Activated naive CD8-positive, alpha-beta T cell treated with anti-CD3 and anti-CD28 coated beads, Interleukin-2, amount 10 ng/mL, durations not matched to agents 7 days and 5 days (primary cell): Measurements from ENCODE around the gene SET. TPM values are rescaled to one million over a fixed set of nuclear protein-coding genes. Genes with fewer than 3 reads are reported as not detected.
"Not testable (repeated sequence)": the region's sequence is repeated elsewhere in the genome, so short reads cannot be mapped to it uniquely, and the experiment has no call there.

ENCODE experiments used
- ATAC-seq: fragments of 150-1000 bp; cut with Tn5 transposase; one replicate; pipeline ENCODE4 v1.10.0; 2021; ENCODE audit warnings: low read depth, moderate library complexity
- POLR2A ChIA-PET: fragments of 350-600 bp; sonication (Branson Sonifier 250); formaldehyde crosslinking; loops from one replicate; lab custom pipeline; 2021; ENCODE audit warnings: antibody characterized with exemption; lab: Charles Lee
- DNase-seq: peaks from one replicate; pipeline ENCODE4 v3.0.0; 2021
- H3K27ac Mint-ChIP-seq: one replicate; pipeline ENCODE4 v1.8.0; 2022; ENCODE audit warnings: mild to moderate bottlenecking, mixed read lengths
- H3K27me3 Mint-ChIP-seq: one replicate; pipeline ENCODE4 v1.8.0; 2022; ENCODE audit warnings: mild to moderate bottlenecking, moderate library complexity, mixed read lengths
- H3K36me3 Mint-ChIP-seq: one replicate; pipeline ENCODE4 v1.8.0; 2021; ENCODE audit warnings: mild to moderate bottlenecking, mixed read lengths
- H3K4me1 Mint-ChIP-seq: one replicate; pipeline ENCODE4 v1.8.0; 2021; ENCODE audit warnings: mixed read lengths
- H3K4me3 Mint-ChIP-seq: one replicate; pipeline ENCODE4 v1.8.0; 2022; ENCODE audit warnings: mild to moderate bottlenecking, moderate library complexity, mixed read lengths
- H3K9me3 Mint-ChIP-seq: one replicate; pipeline ENCODE4 v1.8.0; 2021; ENCODE audit warnings: mixed read lengths
- total RNA-seq, 2 experiments: library from RNA; stranded (reverse); gene quantifications; one replicate each; pipeline ENCODE4 v1.2.3, GENCODE V29; 2021

Gene SET
- total RNA-seq, 2 experiments from 2014 or later = 411 to 415 TPM

DNA sequence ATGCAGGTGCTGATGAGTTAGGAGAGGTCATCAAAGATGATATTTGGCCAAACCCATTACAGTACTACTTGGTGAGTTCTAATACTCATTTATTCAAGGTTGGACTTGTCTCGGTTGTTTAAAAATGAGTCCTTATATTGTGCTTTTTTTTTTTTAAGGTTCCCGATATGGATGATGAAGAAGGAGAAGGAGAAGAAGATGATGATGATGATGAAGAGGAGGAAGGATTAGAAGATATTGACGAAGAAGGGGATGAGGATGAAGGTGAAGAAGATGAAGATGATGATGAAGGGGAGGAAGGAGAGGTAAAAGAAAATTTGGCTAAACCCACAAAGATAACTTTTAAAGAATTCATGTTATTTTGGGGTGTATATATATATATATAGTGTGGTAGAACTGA, 4.7 kb downstream of the SET start:
- POLR2A ChIA-PET = interaction anchor here (1.4 to 1.5 kb wide), 2 partner anchors 9 kb away, joined by 4 to 5 read pairs; partner anchors contain the start of gene PKN3
- not testable (repeated sequence) for H3K27me3 Mint-ChIP-seq, DNase-seq, H3K4me3 Mint-ChIP-seq, ATAC-seq, H3K9me3 Mint-ChIP-seq
- Mint-ChIP-seq H3K4me1 (peaks cover 22% of the 10 kb centered on the region), H3K36me3 (peaks cover 31% of the 10 kb centered on the region), H3K27ac (peak overlapping the region; percentile 30)

DNA sequence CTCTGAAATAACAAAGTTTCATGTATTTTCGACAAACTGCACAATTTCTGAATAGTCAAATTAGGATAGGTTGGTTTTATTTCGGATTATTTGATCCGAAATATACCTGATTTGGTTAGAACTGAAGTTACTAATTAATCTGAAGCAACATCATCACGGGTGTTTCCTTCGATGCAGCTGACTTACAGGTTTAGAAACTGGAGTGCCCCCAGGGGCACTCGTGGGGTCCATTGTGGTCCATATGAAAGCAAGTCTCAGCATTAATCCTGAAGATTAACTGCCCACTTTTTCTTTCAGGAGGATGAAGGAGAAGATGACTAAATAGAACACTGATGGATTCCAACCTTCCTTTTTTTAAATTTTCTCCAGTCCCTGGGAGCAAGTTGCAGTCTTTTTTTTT, 5.3 kb downstream of the SET start:
- H3K4me1 Mint-ChIP-seq = peaks cover 22% of the 10 kb centered on the region
- no peaks in the 10 kb centered on the region for H3K27me3 Mint-ChIP-seq
- peaks cover 31% of the 10 kb centered on the region for H3K36me3 Mint-ChIP-seq
- ATAC-seq (no peak), DNase-seq (no peak)
- H3K27ac Mint-ChIP-seq = no peak overlapping the region
- POLR2A ChIA-PET = interaction anchor here (0.7 to 1.4 kb wide), 3 partner anchors 8 to 228 kb away, joined by 3 to 7 read pairs (median 5); partner anchors contain the start of gene PKN3
- no peaks in the 10 kb centered on the region for H3K9me3 Mint-ChIP-seq
- H3K4me3 Mint-ChIP-seq = no peak overlapping the region

DNA sequence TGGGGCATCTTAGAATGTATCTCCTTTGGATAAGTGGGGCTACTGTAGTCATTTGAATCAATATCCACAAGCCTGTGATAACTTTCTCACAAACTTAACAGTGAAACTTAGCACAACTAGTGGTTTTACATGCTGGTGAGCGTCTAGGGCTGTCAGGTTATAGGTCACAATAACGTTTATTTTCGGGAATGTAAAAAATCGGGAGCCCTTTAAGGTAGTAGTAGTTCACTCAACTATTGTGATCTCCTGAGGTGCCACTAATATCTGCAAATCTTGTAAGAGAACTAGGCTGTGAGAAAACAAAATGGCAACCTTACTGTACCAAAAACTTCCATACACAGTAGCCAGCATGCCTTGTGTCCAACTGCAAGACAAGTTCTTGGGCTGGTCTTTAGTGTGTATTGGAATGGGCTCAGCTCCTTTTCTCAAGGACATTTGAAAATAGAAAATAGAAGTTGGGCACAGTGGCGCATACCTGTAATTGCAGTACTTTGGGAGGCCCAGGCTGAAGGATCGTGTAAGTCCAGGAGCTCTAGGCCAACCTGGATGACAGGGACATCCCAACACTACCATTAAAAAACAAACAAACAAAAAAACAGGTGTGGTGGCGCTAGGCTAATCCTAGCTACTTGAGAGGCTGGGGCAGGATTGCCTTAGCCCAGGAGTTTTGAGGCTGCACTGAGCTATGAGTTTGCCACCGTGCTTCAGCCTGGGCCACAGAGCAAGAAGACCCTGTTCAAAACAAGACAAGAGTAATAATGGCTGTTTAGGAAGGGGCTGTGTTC, 8.1 kb downstream of the SET start:
- DNase-seq (no peak), ATAC-seq (no peak)
- POLR2A ChIA-PET = interaction anchor here (0.7 to 2.5 kb wide), 5 partner anchors 8 to 30 kb away, joined by 4 to 10 read pairs (median 9); partner anchors contain the start of genes SET and ZDHHC12
- Mint-ChIP-seq H3K9me3 (no peaks in the 10 kb centered on the region), H3K36me3 (peaks cover 18% of the 10 kb centered on the region), H3K27me3 (no peaks in the 10 kb centered on the region), H3K4me1 (peaks cover 16% of the 10 kb centered on the region), H3K27ac (no peak overlapping the region), H3K4me3 (no peak overlapping the region)

DNA sequence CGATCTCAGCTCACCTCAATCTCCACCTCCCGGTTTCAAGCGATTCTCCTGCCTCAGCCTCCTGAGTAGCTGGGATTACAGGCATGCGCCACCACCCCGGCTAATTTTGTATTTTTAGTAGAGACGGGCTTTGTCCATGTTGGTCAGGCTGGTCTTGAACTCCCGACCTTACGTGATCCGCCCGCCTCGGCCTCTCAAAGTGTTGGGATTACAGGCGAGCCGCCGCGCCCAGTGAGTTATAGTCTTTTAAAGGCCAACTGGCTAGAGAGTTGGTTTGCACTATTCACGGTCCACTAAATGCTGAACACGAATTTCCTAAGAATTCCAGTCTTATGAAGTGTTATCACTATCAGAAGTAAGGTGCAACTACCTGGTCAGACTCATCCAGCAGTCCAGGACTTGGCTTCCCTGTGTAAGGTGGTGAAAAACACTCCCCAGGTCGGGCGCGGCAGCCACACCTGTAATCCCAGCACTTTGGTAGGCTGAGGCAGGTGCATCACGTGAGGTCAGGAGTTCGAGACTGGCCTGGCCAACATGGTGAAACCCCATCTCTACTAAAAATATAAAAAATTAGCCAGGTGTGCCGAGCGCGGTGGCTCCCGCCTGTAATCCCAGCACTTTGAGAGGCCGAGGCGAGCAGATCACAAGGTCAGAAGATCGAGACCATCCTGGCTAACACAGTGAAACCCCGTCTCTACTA, 10.2 kb downstream of the SET start:
- not testable (repeated sequence) for H3K36me3 Mint-ChIP-seq, H3K27ac Mint-ChIP-seq, H3K27me3 Mint-ChIP-seq, H3K9me3 Mint-ChIP-seq, ATAC-seq, H3K4me1 Mint-ChIP-seq, H3K4me3 Mint-ChIP-seq
- peak; percentile 22 for DNase-seq
- POLR2A ChIA-PET = interaction anchor here (0.7 to 2.0 kb wide), 4 partner anchors 9 to 122 kb away, joined by 3 to 8 read pairs (median 4); partner anchors contain the start of gene ZDHHC12

DNA sequence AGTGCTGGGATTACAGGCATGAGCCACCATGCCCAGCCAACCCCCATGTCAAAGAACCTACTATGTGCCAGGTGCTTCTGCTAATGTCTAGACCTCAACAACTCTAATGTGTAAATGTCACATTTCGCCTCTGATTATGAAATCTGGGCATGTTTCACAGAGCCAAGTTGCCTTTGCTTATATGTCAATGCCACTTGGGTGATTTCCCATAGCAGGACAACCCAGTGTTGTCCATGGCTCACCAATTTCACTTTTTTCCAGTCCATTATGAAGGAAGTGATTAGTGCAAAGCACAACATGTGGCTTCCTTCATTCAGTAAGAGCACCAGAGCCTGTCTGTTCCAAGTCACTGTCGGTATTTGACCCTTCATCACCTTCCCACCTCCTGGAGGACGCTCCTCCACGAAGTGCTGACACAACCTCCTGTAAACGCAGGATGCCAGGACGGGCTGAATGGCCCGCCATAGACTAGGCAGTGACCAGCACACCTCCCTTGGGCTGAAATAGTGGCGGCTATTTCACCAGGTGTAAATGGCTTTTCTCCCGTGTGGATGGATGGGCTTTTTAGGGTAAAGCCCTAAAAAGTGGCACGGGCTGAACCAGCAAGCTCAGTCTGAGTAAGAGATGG, 12.3 kb downstream of the SET start:
- POLR2A ChIA-PET = interaction anchor here (0.9 to 2.0 kb wide), 4 partner anchors 11 to 22 kb away, joined by 3 to 13 read pairs (median 6); partner anchors contain the start of gene SET
- no peak overlapping the region for H3K27ac Mint-ChIP-seq
- no peaks in the 10 kb centered on the region for H3K36me3 Mint-ChIP-seq
- ATAC-seq = no peak
- H3K27me3 Mint-ChIP-seq = no peaks in the 10 kb centered on the region
- peak; percentile 28 for DNase-seq
- H3K4me1 Mint-ChIP-seq = peaks cover 10% of the 10 kb centered on the region
- no peaks in the 10 kb centered on the region for H3K9me3 Mint-ChIP-seq
- peak overlapping the region; percentile 69 for H3K4me3 Mint-ChIP-seq

DNA sequence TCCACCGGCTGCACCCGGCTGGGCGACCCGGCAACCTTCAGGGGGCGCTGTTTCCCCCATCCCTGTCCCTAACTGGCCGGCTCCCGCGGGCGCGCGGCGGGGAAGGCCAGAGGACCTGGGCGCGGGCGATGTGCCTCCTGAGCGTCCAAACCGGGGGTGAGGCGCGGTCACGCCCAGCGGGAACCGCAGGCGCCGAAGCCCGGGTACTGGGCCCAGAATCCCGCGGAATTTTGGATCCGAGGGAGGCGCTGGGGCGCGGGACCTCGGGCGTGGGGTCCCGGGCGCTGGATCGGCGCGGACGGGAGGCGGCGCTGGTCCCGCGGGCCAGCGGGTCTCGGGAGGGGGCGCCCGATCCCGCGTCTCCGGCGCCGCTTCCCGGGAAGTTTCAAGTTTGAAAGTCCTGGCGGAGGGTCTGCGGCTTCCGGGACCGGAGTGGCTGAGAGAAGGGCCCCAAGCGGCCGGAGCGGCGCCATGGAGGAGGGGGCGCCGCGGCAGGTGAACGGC, 13.5 kb downstream of the SET start, which contains the start of gene PKN3:
Gene PKN3, plus strand, starts transcription at position 59 of the 504 bp plus-strand sequence. Its CDS starts 413 bp downstream, at position 472.
- Mint-ChIP-seq H3K4me1 (peaks cover 10% of the 10 kb centered on the region), H3K27ac (peak within 1 kb of the TSS; percentile 81), H3K36me3 (no peaks in the 10 kb centered on the region), H3K9me3 (no peaks in the 10 kb centered on the region), H3K27me3 (no peaks in the 10 kb centered on the region), H3K4me3 (peak within 1 kb of the TSS; percentile 92)
- POLR2A ChIA-PET = interaction anchor here (0.6 to 1.2 kb wide), 5 partner anchors 9 to 68 kb away, joined by 3 to 13 read pairs (median 4); partner anchors contain the start of gene SET
- ATAC-seq (peak; percentile 91), DNase-seq (peak; percentile 97)

DNA sequence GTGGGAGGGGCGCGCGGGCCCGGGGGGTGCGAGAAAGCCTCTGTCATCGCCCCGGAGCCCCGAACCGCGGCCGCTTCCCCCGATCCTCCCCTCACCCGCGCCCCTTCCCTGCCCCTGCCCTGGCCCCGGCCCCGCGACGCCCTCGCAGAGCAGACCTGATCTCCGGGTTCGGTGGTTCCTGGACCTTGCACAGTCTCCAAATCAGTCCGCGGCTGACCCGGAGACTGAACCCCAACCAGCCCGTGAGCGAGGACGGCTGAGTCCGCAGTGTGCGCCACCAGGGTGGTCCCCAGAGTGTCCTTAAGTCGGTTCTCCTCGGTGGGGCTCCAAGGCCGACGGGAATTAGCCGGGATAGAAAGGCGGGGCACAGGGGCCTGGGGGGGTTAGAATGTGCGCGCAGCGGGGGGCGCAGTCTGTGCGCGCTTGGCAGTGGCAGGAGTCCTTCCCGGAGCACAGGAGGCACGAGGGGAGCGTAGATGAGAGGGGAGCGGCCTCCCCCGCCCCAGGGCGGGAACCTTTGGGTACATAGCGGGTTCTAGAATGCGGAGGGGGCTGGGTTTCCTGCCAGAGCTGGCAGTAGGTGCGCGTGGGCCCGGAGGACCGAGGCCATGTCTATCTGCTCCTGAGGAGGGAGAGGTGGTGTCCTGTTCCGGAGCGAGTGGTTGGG, 14.1 kb downstream of the SET start:
- Mint-ChIP-seq H3K4me3 (peak overlapping the region; percentile 92), H3K4me1 (peaks cover 10% of the 10 kb centered on the region), H3K27ac (peak overlapping the region; percentile 48), H3K27me3 (no peaks in the 10 kb centered on the region), H3K36me3 (no peaks in the 10 kb centered on the region), H3K9me3 (no peaks in the 10 kb centered on the region)
- POLR2A ChIA-PET = interaction anchor here (1.0 to 1.5 kb wide), 3 partner anchors 13 to 116 kb away, joined by 4 read pairs; partner anchors contain the start of genes ENDOG and ZDHHC12
- DNase-seq = peak; percentile 60
- peak; percentile 29 for ATAC-seq

DNA sequence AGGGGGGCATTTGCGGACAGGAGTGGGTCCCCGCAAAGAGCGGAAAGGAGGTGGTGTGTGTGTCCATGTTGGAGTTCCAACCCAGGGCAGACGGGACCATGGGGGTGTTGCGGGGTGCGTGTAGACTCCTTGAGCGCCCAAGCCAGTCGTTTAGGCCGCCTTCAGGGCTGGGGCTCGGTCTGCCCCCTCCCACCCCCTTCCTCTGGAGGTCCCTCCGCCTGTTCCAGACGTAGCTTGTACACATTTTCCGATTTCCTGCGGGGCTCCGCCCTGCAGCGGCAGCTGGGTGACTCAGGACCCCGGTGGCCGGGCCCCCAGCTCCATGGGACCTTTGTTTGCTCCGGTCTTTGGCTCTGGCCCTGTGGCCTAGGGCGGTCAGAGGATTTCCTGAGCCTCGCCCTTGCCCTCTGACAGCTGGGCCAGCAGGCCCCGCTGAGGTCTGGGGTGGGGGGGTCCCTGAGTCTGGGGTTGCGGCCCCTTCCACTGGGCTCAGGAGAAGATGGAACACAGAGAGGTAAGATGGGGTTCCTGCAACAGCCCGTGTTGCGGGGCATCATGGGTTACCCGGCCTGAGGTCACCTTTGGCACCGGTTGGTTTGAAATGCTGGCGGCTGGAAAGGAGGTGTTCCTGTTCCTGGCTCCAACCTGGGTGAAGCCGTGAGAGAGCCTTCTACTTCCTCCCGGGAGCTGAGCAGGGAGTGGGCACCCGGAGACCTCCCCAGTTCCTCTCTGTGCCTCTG, 14.8 kb downstream of the SET start:
- H3K27me3 Mint-ChIP-seq = no peaks in the 10 kb centered on the region
- no peak for ATAC-seq
- POLR2A ChIA-PET = interaction anchor here (0.7 to 1.5 kb wide), 5 partner anchors 14 to 115 kb away, joined by 3 to 4 read pairs (median 4); partner anchors contain the start of genes ENDOG, SET and ZDHHC12

DNA sequence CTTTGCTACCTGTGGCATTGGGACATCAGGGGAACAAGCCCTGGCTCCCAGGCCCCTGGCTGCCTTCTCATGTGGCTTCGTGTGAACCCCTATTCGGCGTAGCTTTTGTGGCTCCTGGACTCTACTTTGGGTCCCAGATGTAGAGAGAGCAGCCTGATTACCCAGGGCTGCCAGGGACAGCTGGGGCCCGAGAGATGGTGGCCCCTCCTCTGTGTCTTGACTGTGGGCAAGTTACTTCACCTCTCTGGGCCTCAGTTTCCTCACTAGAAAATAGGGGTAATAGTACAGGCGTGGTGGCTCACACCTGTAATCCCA, 15.3 kb downstream of the SET start:
- Mint-ChIP-seq H3K27me3 (no peaks in the 10 kb centered on the region), H3K36me3 (no peaks in the 10 kb centered on the region), H3K4me3 (no peak overlapping the region), H3K4me1 (peaks cover 10% of the 10 kb centered on the region), H3K9me3 (no peaks in the 10 kb centered on the region), H3K27ac (no peak overlapping the region)
- POLR2A ChIA-PET = interaction anchor here (0.7 to 1.5 kb wide), 4 partner anchors 15 to 114 kb away, joined by 3 to 4 read pairs (median 4); partner anchors contain the start of genes ENDOG, SET and ZDHHC12
- ATAC-seq (no peak), DNase-seq (no peak)

More for the DNA sequence above, 14.8 kb downstream of the SET start:
- Mint-ChIP-seq H3K4me1 (peaks cover 10% of the 10 kb centered on the region), H3K27ac (peak overlapping the region; percentile 48), H3K4me3 (peak overlapping the region; percentile 92), H3K9me3 (no peaks in the 10 kb centered on the region), H3K36me3 (no peaks in the 10 kb centered on the region)
- peak; percentile 30 for DNase-seq

DNA sequence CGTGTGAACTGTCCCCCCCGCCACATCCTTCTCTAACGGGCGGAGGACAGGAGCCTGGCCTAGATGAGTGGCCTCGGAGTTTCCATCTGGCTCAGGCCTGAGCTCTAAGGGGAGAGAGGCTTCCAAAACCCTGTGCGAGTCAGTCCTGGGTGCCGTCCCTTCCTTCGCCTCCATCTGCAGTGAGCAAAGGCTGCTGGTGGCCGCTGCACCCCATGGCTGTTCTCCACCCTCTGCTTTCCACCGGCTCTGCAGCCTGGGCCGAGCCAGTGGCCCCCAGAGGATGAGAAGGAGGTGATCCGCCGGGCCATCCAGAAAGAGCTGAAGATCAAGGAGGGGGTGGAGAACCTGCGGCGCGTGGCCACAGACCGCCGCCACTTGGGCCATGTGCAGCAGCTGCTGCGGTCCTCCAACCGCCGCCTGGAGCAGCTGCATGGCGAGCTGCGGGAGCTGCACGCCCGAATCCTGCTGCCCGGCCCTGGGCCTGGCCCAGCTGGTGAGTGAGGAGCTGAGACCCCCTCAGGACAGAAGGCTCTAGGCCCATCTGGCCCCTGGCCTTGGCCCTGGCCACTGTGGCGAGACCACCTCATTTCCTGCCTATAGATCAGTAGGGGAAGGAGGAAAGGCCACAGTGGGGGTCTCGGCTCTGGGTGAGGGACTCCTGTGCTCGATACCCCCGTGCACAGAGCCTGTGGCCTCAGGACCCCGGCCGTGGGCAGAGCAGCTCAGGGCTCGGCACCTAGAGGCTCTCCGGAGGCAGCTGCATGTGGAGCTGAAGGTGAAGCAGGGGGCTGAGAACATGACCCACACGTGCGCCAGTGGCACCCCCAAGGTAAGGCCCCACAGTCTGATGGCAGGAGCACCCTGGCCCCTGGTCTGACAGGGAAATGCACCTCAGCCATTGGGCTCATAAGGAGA, 16.3 kb downstream of the SET start:
- H3K9me3 Mint-ChIP-seq = no peaks in the 10 kb centered on the region
- POLR2A ChIA-PET = interaction anchor here (0.5 to 1.1 kb wide), 2 partner anchors 16 to 270 kb away, joined by 3 read pairs; partner anchors contain the start of gene SET
- H3K27ac Mint-ChIP-seq = no peak overlapping the region

DNA sequence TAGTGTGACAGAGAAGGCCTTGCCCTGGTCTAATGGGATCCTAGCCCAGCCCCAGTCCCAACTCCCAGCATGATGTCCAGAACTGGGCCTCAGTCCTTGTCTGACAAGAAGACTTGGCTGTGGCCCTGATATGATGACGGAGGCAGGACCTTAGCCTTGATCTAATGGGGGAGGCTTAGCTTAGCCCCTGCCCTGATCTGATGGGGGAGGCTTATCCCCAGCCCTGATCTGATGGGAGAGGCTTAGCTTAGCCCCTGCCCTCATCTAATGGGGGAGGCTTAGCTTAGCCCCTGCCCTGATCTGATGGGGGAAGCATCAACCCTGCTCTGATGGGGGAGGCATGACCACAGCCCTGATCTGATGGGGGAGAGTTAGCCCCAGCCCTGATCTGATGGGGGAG, 17.0 kb downstream of the SET start:
- DNase-seq (no peak), ATAC-seq (no peak)
- Mint-ChIP-seq H3K9me3 (no peaks in the 10 kb centered on the region), H3K27me3 (no peaks in the 10 kb centered on the region), H3K4me3 (no peak overlapping the region), H3K27ac (no peak overlapping the region), H3K4me1 (peaks cover 10% of the 10 kb centered on the region), H3K36me3 (no peaks in the 10 kb centered on the region)
- POLR2A ChIA-PET = interaction anchor here (0.5 kb wide), 1 partner anchor 269 kb away, joined by 3 read pairs; no protein-coding TSS in a partner anchor

More for the DNA sequence above, 16.3 kb downstream of the SET start:
- no peaks in the 10 kb centered on the region for H3K27me3 Mint-ChIP-seq
- no peak overlapping the region for H3K4me3 Mint-ChIP-seq
- peak; percentile 30 for DNase-seq
- H3K36me3 Mint-ChIP-seq = no peaks in the 10 kb centered on the region
- peaks cover 10% of the 10 kb centered on the region for H3K4me1 Mint-ChIP-seq
- ATAC-seq = no peak
